Measurements from ENCODE around the gene SAE1. TPM values are rescaled to one million over a fixed set of nuclear protein-coding genes. Genes with fewer than 3 reads are reported as not detected.
"Not testable (repeated sequence)": the region's sequence is repeated elsewhere in the genome, so short reads cannot be mapped to it uniquely, and the experiment has no call there.

SAE1 gene
- total and polyA plus RNA-seq, 4 experiments from 2014 or later, result 35.3 to 182 (median 71.6) TPM

- H3K4me1 ChIP-seq (ENCODE audit: insufficient read depth, low read length), result peaks cover 48% of the 10 kb centered on the region
These were observed 113.3 kb downstream of the SAE1 start for GRCh38 chr19:47243776-47244547.

GRCh38 chr19:47247308-47247990 lies 116.8 kb downstream of the SAE1 start:
- intact Hi-C loops (cut with micrococcal nuclease), result loop anchor here (1.0 kb wide), 1 partner anchor 98 kb away; no protein-coding TSS in a partner anchor
- DNase-seq, result peak; percentile 68 to 74 (median 74)
- ChIA-PET POLR2A (ENCODE audit: partially characterized antibody) (interaction anchor here (0.7 to 6.6 kb wide), 7 partner anchors 9 to 117 kb away, joined by 3 to 156 read pairs (median 7); partner anchors contain the start of genes CCDC9, INAFM1 and SAE1), CTCF (ENCODE audit: partially characterized antibody) (interaction anchor here (0.6 to 16.1 kb wide), 29 partner anchors 8 to 533 kb away, joined by 3 to 609 read pairs (median 5); partner anchors contain the start of genes CCDC9, INAFM1, SAE1 and ZC3H4)
- Histone ChIP-seq H3K36me3 (ENCODE audit: insufficient read depth, low read length) (no peaks in the 10 kb centered on the region), H3K4me3 (ENCODE audit: low read length in 2 of 2) (no peak overlapping the region), H3K9me3 (ENCODE audit: control insufficient read depth in 1 of 2, low read length in 2 of 2) (no peaks in the 10 kb centered on the region), H3K27me3 (ENCODE audit: insufficient read depth, low read length) (no peaks in the 10 kb centered on the region), H3K27ac (ENCODE audit: low read depth, low read length) (no peak overlapping the region), H3K4me1 (ENCODE audit: insufficient read depth, low read length) (peaks cover 18% of the 10 kb centered on the region)
- no peaks in the 10 kb centered on the region for H3K9me3 Mint-ChIP-seq
- H3K4me1 Mint-ChIP-seq, result peaks cover 6 to 22% (median 19%) of the 10 kb centered on the region in 4 donors
- peak overlapping the region in 4 of 7 donors; percentile 39 to 88 (median 66) for H3K27ac Mint-ChIP-seq
- H3K27me3 Mint-ChIP-seq, result no peaks in the 10 kb centered on the region
- no peaks in the 10 kb centered on the region for H3K36me3 Mint-ChIP-seq
- peak overlapping the region in 1 of 8 donors; percentile 11 for H3K4me3 Mint-ChIP-seq

More at GRCh38 chr19:47243776-47244547, 113.3 kb downstream of the SAE1 start:
- Histone ChIP-seq H3K36me3 (ENCODE audit: insufficient read depth, low read length) (no peaks in the 10 kb centered on the region), H3K9me3 (ENCODE audit: control insufficient read depth in 1 of 2, low read length in 2 of 2) (no peaks in the 10 kb centered on the region), H3K4me3 (ENCODE audit: low read length in 2 of 2) (peak overlapping the region; percentile 21 to 37), H3K27ac (ENCODE audit: low read depth, low read length) (peak overlapping the region; percentile 40), H3K27me3 (ENCODE audit: insufficient read depth, low read length) (no peaks in the 10 kb centered on the region)
- Mint-ChIP-seq H3K27me3 (no peaks in the 10 kb centered on the region), H3K4me1 (peaks cover 11 to 33% (median 22%) of the 10 kb centered on the region in 4 donors), H3K9me3 (no peaks in the 10 kb centered on the region), H3K27ac (peak overlapping the region in 6 of 7 donors; percentile 86 to 99 (median 96)), H3K4me3 (peak overlapping the region; percentile 63 to 89 (median 84)), H3K36me3 (no peaks in the 10 kb centered on the region)
- POLR2A ChIA-PET (ENCODE audit: partially characterized antibody), result interaction anchor here (0.5 to 6.6 kb wide), 23 partner anchors 10 to 475 kb away, joined by 3 to 156 read pairs (median 11); partner anchors contain the start of genes BBC3, CCDC9, INAFM1 and SAE1
- CTCF ChIA-PET (ENCODE audit: partially characterized antibody), result interaction anchor here (0.6 to 16.1 kb wide), 36 partner anchors 9 to 247 kb away, joined by 3 to 609 read pairs (median 5); partner anchors contain the start of genes CCDC9, DHX34, SAE1 and ZC3H4
- peak; percentile 85 to 91 (median 87) for DNase-seq
- intact Hi-C loops (cut with micrococcal nuclease), result loop anchor here (1.0 to 5.0 kb wide), 6 partner anchors 13 to 382 kb away; partner anchors contain the start of genes ARHGAP35, BBC3 and SAE1

- H3K9me3 ChIP-seq (ENCODE audit: control insufficient read depth in 1 of 2, low read length in 2 of 2); H3K27ac ChIP-seq (ENCODE audit: low read depth, low read length); DNase-seq; H3K27me3 ChIP-seq (ENCODE audit: insufficient read depth, low read length); H3K4me3 ChIP-seq (ENCODE audit: low read length in 2 of 2); H3K27me3 Mint-ChIP-seq; H3K9me3 Mint-ChIP-seq; H3K36me3 ChIP-seq (ENCODE audit: insufficient read depth, low read length): not testable (repeated sequence)
- intact Hi-C loops (cut with micrococcal nuclease), result loop anchor here (10.0 kb wide), 1 partner anchor 468 kb away; the partner anchor contains the start of gene SLC1A5
- ChIA-PET CTCF (ENCODE audit: partially characterized antibody) (interaction anchor here (0.8 to 16.1 kb wide), 5 partner anchors 8 to 99 kb away, joined by 3 to 609 read pairs (median 4); no protein-coding TSS in a partner anchor), POLR2A (ENCODE audit: partially characterized antibody) (interaction anchor here (2.5 kb wide), 1 partner anchor 21 kb away, joined by 6 read pairs; no protein-coding TSS in a partner anchor)
- Mint-ChIP-seq H3K4me3 (peak overlapping the region in 1 of 8 donors; percentile 43), H3K4me1 (peaks cover 14 to 25% (median 19%) of the 10 kb centered on the region in 4 donors), H3K27ac (peak overlapping the region in 3 of 7 donors; percentile 17 to 85 (median 52)), H3K36me3 (peaks cover 0 to 15% of the 10 kb centered on the region in 2 donors)
- H3K4me1 ChIP-seq (ENCODE audit: insufficient read depth, low read length), result peaks cover 11% of the 10 kb centered on the region
These were observed 122.4 kb downstream of the SAE1 start for GRCh38 chr19:47253016-47253415.

- Mint-ChIP-seq H3K9me3 (peaks cover 0 to 7% (median 0%) of the 10 kb centered on the region in 8 donors), H3K27ac (peak overlapping the region in 3 of 7 donors; percentile 17 to 85 (median 52)), H3K4me3 (peak overlapping the region in 1 of 8 donors; percentile 43), H3K27me3 (no peaks in the 10 kb centered on the region), H3K4me1 (peaks cover 14 to 28% (median 22%) of the 10 kb centered on the region in 4 donors), H3K36me3 (peaks cover under 1 to 16% of the 10 kb centered on the region in 2 donors)
- Histone ChIP-seq H3K4me3 (ENCODE audit: low read length in 2 of 2) (no peak overlapping the region), H3K27me3 (ENCODE audit: insufficient read depth, low read length) (no peaks in the 10 kb centered on the region), H3K4me1 (ENCODE audit: insufficient read depth, low read length) (peaks cover 15% of the 10 kb centered on the region), H3K36me3 (ENCODE audit: insufficient read depth, low read length) (peaks cover 3% of the 10 kb centered on the region), H3K9me3 (ENCODE audit: control insufficient read depth in 1 of 2, low read length in 2 of 2) (no peaks in the 10 kb centered on the region), H3K27ac (ENCODE audit: low read depth, low read length) (no peak overlapping the region)
- intact Hi-C loops (cut with micrococcal nuclease), result loop anchor here (10.0 kb wide), 1 partner anchor 469 kb away; the partner anchor contains the start of gene SLC1A5
- ChIA-PET POLR2A (ENCODE audit: partially characterized antibody) (interaction anchor here (0.6 to 2.5 kb wide), 3 partner anchors 9 to 42 kb away, joined by 3 to 6 read pairs (median 4); no protein-coding TSS in a partner anchor), CTCF (ENCODE audit: partially characterized antibody) (interaction anchor here (0.8 to 16.1 kb wide), 6 partner anchors 8 to 123 kb away, joined by 3 to 609 read pairs (median 4); partner anchors contain the start of gene SAE1)
- no peak for DNase-seq
These were observed 122.8 kb downstream of the SAE1 start for GRCh38 chr19:47253467-47253881.

- no peak for DNase-seq
- Histone ChIP-seq H3K4me3 (ENCODE audit: low read length in 2 of 2) (no peak overlapping the region), H3K36me3 (ENCODE audit: insufficient read depth, low read length) (peaks cover 8% of the 10 kb centered on the region), H3K27ac (ENCODE audit: low read depth, low read length) (no peak overlapping the region), H3K4me1 (ENCODE audit: insufficient read depth, low read length) (peaks cover 18% of the 10 kb centered on the region), H3K9me3 (ENCODE audit: control insufficient read depth in 1 of 2, low read length in 2 of 2) (no peaks in the 10 kb centered on the region), H3K27me3 (ENCODE audit: insufficient read depth, low read length) (no peaks in the 10 kb centered on the region)
- CTCF ChIA-PET (ENCODE audit: partially characterized antibody), result interaction anchor here (1.0 to 16.1 kb wide), 5 partner anchors 8 to 123 kb away, joined by 4 to 609 read pairs (median 4); partner anchors contain the start of gene SAE1
- Mint-ChIP-seq H3K9me3 (peaks cover 0 to 7% (median 0%) of the 10 kb centered on the region in 8 donors), H3K4me1 (peaks cover 19 to 33% (median 25%) of the 10 kb centered on the region in 4 donors), H3K4me3 (peak overlapping the region in 1 of 8 donors; percentile 57), H3K27ac (peak overlapping the region in 5 of 7 donors; percentile 8 to 85 (median 73)), H3K36me3 (peaks cover 5 to 20% of the 10 kb centered on the region in 2 donors), H3K27me3 (no peaks in the 10 kb centered on the region)
- POLR2A ChIA-PET (ENCODE audit: partially characterized antibody), result interaction anchor here (0.6 to 3.2 kb wide), 5 partner anchors 10 to 96 kb away, joined by 3 to 22 read pairs (median 4); partner anchors contain the start of gene DHX34
- intact Hi-C loops (cut with micrococcal nuclease), result loop anchor here (10.0 kb wide), 1 partner anchor 469 kb away; the partner anchor contains the start of gene SLC1A5
These were observed 123.3 kb downstream of the SAE1 start for GRCh38 chr19:47253970-47254369.
